Non-pigmented ciliary epithelial cell (primary cell): ENCODE data around the gene CES1.
"Not testable (repeated sequence)": the region's sequence is repeated elsewhere in the genome, so short reads cannot be mapped to it uniquely, and the experiment has no call there.

Experiments used
- DNase-seq: peaks from one replicate; pipeline ENCODE4 v3.0.0-alpha.2; 2010; ENCODE audit warnings: low read depth

CES1 gene

DNA sequence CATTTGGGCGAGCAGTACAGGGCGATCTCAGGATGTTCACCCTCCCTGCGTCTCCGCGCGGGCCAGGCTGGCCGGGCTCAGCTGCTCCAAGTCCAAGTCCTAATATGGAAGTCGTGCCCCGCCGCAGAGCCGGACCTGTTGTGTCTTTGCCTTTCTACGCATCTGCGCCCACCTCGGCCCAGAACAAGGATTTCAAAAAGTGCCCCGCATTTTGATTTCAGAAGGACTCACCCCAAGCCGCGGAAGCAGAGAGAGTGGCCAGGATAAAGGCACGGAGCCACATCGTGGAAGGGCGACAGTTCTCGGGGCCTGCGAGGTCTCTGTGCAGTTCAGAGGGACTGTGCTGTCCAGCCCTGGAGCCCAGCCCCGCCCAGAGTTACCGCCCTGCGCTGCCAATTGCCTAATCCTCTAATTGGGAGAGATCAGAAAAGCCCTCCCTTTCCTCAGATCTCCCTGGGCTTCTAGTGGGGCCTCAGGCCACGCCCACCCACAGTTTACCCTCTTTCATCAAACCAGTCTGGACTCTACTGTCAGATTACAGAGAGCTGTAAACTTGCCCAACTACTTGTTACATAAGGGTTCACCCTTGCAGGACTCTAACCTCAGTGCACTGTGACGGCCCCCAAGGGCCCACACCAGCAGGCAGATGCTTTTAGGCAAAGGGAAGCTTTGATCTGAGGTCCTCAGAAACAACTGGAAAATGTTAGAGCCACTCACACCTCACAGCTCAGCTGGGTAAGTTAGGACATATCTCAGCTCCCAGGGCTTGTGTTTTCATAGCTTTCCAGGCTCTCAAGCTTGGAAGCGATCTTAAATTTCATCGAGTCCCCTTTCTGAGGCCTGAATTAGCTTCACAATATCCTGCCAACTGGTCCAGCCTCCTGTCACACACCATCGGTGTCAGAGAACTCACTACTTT lies at the start of gene CES1:
TSS of gene CES1 (minus strand) at position 324 of the 919 bp plus-strand sequence. CDS start at position 283, 41 bp downstream.
- DNase-seq = no peak

DNA sequence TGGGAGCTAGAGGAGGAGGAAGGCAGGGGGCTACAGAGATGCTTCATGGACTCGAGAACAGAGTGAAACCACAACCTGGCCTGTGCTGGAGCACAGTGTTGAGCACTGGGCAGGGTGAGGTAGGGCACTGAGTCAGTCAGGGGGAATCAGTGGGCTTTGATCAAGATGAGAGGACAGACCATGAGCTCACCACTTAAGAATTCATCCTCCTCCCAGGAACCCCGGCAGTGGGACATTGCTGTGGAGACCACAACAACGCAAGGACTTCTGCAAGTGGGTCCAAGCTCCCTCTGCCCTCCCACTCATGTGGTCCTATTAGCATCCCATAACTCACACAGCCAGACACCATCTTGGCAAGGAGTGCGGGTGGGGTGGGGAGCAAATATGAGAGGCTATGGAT lies 44.0 kb upstream of the CES1 start:
- DNase-seq = no peak

DNA sequence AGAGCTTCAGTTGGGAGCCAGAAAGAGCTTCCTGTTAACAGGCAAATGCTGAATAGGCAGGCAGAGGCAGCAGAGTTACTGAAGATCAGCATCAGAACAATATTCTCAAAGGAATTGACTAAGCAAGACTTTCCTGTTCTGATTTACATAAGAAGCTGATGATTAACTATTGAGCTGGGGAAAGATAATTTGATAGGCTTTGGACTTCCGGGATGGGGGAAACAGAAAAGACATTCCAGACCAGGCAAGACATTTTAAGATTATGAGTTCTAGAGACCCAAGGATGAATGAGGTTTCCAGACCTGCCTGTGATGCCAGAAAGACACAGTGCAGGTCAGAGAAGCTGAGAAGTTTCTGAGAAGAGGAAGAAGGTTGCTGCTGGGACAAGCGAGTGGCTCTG lies 42.4 kb upstream of the CES1 start, which contains the start of gene CES5A:
TSS of gene CES5A (minus strand) at position 101 of the 400 bp plus-strand sequence. CDS start 152 bp downstream, outside the sequence.
- DNase-seq = no peak

DNA sequence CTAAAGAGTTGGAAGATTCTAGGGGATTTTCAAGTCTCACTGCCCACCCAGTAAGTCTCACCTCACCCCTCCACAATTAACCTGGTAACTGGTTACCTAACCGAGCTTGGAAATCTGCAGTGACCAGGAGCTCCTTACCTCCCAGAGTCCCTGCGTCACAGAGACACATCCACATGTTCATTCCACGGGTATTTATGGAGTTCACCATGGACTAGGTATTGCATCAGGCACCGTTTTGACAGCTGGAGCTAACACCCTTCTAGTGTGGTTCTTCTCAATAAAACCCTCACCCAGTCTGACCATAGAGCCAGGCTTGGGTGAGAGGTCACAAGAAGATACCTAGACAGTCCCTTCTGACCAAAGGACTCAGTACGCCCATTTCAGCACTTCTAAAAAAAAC lies 40.2 kb upstream of the CES1 start:
- DNase-seq = no peak

DNA sequence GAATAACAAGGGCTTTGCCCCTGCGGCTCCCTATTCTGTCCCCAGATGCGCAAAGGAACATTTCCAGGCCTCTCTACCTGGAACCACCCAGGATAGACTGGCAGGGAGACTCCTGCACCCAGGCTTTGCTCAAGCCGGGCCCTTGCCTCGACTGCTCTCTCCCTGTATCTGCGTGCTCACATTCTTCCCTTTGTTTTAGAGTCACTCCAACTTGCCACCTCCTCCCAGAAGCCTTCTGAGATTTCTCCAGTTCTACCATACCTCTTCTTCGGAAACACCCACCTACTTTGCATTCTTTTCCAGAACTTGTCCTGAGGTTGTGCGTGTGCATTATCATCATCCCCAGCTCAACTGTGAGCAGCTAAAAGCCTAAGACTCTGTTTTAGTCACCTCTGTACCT lies 39.2 kb upstream of the CES1 start:
- DNase-seq = no peak

DNA sequence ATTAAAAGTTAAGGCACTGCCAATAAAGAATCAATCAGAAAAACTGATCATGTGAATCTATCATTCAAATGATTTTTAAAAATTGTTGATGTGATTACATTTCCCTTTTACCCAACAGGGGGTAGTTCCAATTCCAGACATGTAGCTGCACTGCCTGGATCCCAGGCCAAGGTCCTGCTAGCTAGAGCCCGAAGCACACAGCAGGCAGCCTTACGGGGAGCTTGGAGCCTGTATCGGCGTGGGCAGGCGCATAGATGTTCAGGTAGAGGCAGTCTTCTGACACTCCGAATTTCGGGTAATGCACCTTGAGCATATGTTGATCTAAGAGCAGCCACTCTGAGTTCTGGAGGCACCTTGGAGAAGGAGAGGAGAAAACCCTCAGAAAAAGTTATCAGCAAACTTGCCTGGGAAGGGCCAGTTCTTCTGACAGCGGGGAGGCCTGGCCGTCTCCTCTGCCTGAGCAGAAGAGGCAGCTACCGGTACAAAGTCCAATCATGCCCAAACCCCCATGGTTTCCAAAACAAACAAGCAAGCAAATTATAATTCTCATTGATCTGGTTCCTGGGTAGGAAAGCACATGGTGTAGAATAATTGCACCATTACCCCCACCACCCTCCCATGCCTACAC lies 38.6 kb upstream of the CES1 start:
- DNase-seq = no peak

DNA sequence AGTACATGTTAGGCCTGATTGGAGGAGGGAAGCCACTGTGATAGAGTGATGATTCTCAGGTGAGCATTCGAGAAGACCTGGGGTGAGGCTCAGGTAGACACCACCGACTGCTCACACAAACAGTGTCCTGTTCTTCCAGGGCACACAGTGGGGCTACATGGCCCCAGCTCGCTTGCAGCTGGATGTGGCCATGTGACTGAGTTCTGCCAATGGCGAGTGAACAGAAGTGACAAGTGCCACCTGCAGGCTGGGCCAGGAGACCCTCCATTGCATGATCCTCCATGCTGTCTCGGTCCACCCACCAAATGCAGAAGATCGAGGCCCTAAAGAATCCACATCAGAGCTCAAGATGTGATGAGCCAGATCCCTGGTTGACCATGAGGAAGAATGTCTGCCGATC lies 36.1 kb upstream of the CES1 start:
- no peak for DNase-seq

DNA sequence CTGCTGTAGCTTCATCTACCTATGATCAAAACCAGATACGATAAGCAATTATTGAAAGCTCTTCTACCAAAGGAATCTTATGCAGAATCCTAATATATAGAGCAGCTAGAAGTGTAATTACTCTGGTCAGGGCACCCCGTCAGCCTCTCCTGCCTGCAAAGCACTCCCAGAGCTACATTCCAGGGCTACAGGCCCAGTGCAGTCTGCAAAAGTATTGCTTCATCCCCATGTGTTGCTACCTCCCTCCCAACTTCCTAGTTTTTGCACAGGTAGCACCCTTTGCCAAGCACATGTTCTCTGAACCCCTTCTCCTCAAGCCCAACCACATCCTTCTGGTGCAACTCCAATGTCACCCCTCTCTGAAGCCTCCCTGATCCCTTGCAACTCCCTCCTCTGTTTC lies 35.2 kb upstream of the CES1 start:
- DNase-seq = no peak

DNA sequence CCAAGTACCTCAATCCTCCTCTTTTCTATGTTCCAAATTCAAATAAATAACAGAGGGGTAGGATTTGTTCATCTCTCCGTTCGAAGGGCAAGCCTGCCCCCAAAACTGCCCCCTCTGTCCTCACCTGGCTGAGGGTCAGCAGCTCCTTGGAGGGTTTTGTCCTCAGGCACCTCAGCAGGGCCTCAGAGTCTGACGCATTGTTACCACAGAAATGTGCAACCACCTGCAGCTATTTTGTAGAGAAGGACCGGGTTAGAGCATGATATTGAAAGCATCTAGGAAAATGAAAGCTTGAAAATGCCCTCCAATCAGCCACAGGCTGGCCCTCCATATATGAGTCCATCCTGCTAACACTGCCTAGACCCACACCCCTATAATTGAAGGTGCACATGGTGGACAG lies 28.4 kb upstream of the CES1 start:
- no peak for DNase-seq

DNA sequence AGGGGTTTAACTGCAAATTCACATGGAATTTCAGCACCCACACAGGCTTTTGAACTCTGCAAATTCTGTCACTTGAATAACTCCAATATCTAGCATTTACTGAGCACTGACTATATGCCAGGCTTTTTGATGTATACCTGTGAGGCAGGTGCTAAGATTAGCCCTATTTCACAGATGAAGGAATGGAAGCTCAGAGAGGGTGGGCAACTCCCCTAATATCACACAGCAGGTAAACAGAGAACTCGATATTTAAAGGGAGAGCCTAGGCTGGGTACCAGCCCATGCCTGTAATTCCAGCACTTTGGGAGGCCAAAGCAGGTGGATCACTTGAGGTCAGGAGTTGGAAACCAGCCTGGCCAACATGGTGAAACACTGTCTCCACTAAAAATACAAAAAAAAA lies 24.8 kb upstream of the CES1 start:
- not testable (repeated sequence) for DNase-seq

DNA sequence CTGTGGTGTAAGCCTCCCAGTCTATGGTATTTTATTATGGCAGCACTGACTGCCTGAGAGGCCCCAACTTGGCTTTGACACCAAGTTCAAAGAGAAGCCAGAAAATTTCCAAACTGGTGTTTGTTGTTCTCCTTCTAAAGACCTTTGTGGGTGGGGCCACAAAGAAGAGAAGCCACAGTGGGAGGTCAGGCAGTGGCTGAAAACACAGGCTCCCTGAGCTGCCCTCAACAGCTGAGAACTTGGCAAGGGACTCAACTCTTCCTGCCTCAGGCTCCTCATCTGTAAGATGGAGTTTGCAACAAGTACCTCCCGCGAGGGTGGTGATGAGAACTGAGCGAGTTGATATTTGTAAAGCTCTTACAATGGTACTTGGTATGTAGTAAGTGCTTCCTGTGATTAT lies 24.1 kb upstream of the CES1 start:
- DNase-seq = no peak

DNA sequence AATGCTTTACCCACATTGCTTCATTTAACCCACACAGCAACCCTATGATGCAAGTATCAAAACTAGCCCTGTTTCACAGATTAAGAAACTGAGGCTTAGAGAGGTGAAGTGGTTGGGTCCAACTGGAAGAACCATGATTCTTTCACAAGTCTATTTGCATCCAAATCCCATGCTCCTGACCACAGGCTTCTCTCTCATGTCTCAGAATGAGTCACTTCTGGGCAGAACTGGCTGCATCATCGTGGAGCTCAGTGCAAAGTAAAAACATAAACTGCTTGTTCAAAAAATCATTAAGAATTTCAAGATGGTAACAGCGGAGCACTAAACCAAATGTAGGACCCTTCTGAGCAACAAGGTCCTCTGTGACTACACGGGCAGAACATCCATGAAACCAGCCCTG lies 20.2 kb upstream of the CES1 start:
- no peak for DNase-seq

DNA sequence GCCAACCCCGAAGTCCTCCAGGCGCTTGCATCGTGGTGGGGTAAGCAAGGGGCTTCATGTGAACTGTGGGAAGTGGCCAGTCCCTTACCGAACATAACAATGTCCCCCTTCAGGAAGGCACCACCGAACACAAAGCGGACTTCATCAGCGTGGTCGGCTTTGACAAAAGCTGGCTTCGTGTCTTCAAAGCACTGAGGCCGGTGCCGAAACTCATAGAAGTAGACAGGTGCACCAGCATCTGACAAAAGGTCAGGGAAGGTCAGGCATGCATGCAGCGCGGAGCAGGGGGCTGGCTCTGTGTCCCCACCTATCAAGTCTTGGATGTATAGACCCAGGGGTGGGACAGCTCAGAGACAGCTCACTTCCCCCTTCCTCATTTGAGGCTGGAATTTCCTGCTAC lies 16.6 kb upstream of the CES1 start:
- DNase-seq = no peak

DNA sequence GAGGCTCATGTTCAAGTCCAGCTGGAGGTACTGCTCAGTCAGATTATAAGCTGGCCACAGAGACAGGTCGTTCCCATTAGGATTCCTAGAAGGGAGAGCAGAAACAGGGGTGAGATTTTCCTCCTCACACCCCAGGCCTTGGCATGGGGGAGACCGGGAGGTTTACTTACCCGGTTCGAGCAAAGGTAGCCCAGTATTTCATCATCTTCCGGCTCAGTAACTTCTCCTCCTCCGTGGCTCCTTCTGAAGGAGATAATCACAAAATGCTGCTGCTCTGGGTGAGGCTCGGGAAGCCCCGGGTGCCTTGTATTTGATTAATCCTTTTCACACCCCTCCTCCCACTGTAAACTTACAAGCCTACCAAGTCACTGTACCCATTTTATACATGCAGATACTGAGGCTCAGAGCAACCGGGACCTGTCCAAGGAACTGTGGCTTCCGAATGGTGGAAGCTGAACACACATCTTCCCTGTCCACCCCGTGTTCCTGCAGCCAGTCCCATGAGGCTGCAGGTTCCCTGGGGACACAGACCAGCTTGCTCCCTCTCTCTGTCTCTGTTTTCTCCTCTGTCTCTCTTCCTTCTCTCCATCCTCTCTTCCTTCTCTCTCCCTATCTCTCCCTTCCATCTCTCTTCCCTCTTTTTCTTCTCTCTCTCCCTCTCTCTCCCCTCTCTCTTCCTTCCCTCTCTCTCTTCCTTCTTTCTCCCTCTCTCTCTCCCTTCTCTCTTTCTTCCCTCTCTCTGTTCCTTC lies 13.9 kb upstream of the CES1 start:
- no peak for DNase-seq

DNA sequence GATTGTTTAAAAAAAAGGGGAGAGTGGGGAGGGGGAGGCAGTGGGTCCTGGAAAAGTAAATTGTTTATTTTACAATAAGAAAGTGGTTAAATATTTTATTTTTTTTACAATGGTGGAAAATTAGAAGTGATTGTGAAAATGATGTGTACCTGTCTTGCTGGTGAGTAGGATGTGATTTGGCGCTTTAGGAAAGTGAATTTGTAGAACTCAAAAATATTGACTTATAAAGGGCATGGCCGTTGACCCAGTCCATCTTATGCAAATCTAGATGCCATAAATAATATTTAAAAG lies 10.2 kb upstream of the CES1 start:
- DNase-seq = no peak

DNA sequence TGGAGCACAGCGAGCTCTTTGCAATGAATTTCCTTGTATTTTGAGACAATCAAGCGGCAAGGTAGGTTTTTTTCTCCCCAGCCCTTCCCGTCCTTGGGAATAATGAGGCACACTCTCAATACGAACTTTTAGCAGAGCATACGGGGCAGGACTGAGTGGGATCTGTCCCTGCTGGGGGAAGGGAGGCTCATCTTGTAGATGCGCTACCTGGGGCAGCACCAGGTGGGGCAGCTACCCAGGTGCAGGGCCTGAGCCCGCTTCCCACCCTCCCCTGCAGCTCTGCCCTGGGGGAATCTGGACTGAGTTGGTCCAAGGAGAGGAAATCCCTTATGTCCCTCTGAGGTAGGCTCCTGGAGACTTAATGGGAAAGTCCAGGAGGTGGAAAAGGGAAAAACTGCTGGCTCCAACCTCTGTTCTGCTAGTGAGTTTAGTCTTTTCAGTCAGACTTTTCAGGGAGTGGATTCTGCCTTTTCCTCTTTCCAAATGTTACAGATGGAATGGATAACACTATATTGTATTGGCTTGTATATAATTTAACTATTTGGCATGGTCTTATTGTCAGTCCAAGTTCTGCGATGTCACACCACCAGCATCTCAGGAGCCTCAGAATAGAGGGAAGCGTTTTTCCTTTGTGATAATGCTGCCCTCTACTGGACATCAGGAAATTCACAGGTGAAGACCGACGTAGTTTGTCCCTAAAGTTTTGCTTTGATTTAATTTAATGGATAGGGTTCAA lies 9.6 kb upstream of the CES1 start:
- peak; percentile 11 for DNase-seq

DNA sequence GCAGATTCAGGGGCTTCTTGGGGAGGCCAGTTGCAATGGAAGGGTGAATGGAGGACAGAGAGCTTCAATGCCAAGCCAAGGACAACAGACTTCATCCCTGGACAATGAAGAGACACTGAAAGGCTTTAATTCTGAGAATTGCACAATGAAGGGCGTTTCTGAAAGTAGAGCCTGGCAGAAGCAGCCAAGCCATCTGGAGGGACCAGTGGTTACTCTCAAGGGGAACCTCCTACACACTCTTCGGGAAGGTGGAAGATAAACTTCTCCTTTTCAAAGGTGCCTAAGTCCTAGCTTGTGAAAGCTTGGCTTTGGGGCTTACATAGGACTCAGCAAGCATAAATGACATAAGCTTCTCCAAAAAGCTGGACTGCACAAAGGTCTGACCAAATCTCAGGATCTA lies 6.2 kb upstream of the CES1 start:
- no peak for DNase-seq

DNA sequence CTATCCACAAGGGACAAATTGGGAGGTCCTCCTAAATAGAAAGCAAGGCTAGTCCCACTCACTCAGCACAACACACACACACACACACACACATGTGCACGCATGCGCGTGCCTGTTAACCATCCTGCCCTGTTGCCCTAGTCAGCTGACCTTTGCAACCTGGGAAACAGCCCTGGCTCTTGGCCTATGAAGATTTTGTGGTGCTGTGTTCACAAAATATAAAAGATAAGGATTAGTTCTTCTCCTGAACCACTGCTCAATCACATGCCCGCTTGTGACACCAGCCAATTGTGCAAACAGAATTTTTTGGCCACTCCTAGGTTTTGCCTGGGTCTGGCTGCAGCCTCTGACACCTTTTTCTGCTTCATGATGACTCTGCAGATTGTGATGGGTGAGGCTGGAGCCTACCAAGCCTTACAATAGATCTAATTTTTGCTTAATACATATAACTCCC lies 3.3 kb upstream of the CES1 start:
- no peak for DNase-seq

DNA sequence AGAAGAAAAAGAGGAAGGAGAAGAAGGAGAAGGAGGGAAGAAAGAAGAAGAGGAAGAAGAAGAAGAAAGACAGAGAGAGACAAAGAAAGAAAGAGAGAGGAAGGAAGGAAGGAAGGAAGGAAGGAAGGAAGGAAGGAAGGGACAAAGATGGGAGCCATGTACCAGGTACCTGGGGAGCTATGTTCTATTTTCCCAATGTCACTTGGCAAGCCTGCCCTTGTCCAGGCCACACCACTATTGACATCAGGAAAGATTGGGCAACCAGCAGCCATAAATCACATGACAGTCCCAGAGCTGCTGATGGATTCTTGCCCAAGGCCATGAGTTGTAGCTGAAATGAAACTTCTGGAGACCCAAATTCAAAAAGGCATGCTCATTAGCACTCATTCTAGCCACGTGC lies 2.7 kb upstream of the CES1 start:
- DNase-seq = no peak

DNA sequence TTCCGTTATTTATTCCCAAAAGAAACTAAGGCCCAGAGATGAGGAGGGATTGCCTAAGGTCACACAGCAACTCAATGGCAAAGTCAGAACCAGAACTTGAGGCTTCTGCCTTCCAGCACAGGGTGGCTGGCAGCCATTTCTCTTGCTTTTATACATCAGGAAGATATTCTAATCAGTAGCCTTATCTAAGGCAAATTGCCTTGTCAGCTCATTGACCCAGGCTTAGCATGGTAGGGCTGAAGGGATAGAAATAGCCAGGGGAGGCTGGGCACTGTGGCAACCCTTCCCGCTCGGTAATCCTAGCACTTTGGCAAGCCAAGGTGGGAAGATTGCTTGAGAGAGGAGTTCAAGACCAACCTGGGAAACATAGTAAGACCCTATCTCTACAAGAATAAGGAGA lies 2.3 kb upstream of the CES1 start:
- DNase-seq = not testable (repeated sequence)

DNA sequence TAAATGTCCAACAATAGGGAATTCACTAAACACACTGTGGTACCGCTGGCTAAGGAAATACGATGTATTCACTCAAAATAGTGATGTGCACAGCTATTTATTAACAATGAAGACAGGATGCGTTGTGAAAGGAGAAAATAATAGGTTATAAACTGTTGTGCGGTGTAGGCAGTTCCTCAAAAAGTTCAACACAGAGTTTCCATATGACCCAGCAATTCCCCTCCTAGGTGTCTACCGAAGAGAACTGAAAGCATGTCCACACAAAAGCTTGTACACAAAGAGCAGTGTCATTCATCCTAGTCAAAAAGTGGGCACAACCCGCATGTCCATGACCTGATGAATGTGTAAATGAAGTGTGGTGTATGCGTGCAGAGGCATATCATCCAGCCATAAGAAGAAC lies 1.2 kb upstream of the CES1 start:
- no peak for DNase-seq

DNA sequence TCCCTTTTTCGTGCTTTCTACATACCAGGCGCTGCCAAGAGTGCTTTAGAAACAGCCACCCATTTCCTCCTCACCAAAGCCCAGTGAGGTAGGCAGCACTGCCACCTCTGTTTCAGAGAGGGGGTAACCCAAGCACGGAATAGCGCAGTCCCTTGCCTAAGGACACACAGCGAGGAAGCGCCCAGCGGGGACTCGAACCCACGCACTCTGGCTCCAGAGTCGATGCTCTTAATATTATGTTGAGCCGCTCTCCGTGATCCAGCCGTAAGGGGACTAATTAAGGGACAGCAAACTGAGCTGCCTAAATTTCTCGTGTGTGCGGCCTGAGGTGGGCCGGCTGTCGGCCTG lies 497 bp downstream of the CES1 start:
- no peak for DNase-seq
